ENCODE measurements around the gene TCFL5.

TCFL5 gene

GRCh38 chr20:62895539-62895938, 33.9 kb upstream of the TCFL5 start:
- no peak for DNase-seq

- no peak for DNase-seq
Observed at GRCh38 chr20:62894261-62894660, 32.6 kb upstream of the TCFL5 start.

GRCh38 chr20:62893700-62894099, 32.1 kb upstream of the TCFL5 start:
- no peak for DNase-seq

GRCh38 chr20:62892348-62893304, 31.0 kb upstream of the TCFL5 start:
- DNase-seq, result no peak

GRCh38 chr20:62891111-62891510, 29.5 kb upstream of the TCFL5 start:
- DNase-seq, result peak; percentile 22

GRCh38 chr20:62890444-62890843, 28.8 kb upstream of the TCFL5 start:
- no peak for DNase-seq

- DNase-seq, result no peak
Observed at GRCh38 chr20:62889871-62890270, 28.2 kb upstream of the TCFL5 start.

- no peak for DNase-seq
Observed at GRCh38 chr20:62889411-62889810, 27.8 kb upstream of the TCFL5 start.

- DNase-seq, result no peak
Observed at GRCh38 chr20:62888910-62889309, 27.3 kb upstream of the TCFL5 start.

GRCh38 chr20:62888406-62888805, 26.8 kb upstream of the TCFL5 start:
- no peak for DNase-seq

GRCh38 chr20:62887860-62888239, 26.2 kb upstream of the TCFL5 start:
- DNase-seq, result no peak

- peak; percentile 93 for DNase-seq
Observed at GRCh38 chr20:62887152-62887859, 25.7 kb upstream of the TCFL5 start.

GRCh38 chr20:62886709-62887058, 25.1 kb upstream of the TCFL5 start:
- no peak for DNase-seq

- DNase-seq, result no peak
Observed at GRCh38 chr20:62885896-62886708, 24.5 kb upstream of the TCFL5 start.

- no peak for DNase-seq
Observed at GRCh38 chr20:62885046-62885895, 23.6 kb upstream of the TCFL5 start.

- no peak for DNase-seq
Observed at GRCh38 chr20:62884556-62884955, 22.9 kb upstream of the TCFL5 start.

GRCh38 chr20:62882426-62882825, 20.8 kb upstream of the TCFL5 start:
- no peak for DNase-seq

- no peak for DNase-seq
Observed at GRCh38 chr20:62881662-62882395, 20.2 kb upstream of the TCFL5 start.

GRCh38 chr20:62880935-62881661, 19.5 kb upstream of the TCFL5 start:
- DNase-seq, result no peak

GRCh38 chr20:62880147-62880934, 18.7 kb upstream of the TCFL5 start:
- DNase-seq, result no peak
